ENCODE measurements around the gene ITGB2.

The ITGB2 gene

GRCh38 chr21:44865561-44866280 lies 55.0 kb downstream of the ITGB2 start:
- peak; percentile 48 to 71 for DNase-seq

DNA sequence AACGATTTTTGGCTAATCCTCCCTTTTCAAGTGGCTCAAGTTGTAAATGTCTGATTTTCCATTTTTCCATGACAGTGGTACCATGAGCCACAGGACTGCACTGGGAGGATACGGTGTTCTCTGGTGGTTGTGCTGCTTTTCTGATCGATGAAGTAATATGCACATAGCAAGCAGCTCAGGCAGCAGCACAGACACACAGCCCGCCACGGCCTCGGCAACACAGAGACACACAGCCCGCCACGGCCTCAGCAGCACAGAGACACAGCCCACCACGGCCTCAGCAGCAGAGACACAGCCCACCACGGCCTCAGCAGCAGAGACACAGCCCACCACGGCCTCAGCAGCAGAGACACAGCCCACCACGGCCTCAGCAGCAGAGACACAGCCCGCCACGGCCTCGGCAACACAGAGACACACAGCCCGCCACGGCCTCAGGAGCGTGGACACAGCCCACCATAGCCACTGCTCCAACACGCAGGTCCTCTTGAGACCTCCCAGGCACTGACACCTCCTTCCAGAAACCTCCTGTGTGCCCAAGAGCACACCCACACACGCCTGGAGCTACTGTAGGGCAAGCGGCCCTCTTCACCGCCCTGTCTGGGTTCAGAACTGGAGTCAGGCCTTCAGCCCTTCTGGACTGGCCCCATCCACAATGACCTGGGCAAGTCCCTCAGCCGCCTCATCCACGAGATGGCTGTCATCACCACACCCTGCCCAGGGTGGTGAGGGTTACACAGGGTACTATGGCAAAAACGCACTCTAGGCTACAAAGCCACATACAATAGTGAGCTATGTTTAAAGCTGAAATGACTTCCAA lies 57.6 kb downstream of the ITGB2 start:
- DNase-seq, result no peak

DNA sequence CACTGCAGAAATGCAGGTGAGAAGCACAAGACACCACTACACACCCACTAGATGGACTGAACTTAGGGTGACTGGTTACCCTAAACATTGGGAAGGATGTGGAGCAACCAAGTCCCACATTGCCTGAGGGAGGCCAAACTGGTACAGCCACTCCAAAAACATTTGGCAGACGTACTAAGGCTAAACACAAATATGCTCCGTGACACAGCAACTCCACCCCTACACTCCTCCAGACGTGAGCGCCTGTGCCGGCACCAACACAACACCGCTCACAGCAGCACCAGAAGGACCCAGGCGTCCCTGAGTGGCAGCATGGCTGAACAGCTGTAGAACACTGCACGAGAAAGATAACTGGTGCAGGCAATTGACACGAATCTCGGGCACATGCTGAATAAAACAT lies 61.9 kb downstream of the ITGB2 start:
- no peak for DNase-seq

- DNase-seq, result no peak
Observed at GRCh38 chr21:44858291-44858690, 62.4 kb downstream of the ITGB2 start.

DNA sequence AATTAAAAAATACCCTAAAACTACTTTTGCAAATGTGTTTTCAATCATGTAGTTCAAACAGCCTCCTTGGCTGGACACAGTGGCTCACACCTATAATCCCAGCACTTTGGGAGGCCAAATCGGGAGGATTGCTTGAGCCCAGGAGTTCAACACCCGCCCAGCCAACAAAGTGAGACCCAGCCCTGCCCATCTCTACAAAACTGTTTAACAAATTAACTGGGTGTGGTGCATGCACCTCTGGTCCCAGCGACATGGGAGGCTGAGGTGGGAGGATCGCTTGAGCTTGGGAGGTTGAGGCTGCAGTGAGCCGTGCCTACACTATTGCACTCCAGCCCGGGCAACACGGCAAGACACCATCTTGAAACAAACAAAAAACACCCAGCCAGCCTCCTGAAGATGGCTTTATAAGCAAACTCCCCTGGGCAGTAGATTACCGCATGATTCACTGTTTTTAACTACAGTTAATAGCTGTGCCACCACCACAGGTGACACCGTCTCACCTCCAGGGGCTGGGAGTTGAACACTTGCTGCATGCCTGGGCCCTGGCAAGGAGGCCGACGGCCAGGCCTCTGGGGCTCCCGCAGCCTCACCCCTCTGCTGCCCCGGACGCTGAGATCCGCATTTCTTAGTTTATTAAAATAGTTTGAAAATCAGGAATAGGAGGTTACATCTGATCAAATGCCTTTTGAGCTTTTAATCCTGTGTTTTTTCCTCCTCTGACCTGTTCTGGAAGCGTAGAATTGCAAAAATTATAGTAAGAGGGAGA lies 63.4 kb downstream of the ITGB2 start:
- DNase-seq, result no peak

DNA sequence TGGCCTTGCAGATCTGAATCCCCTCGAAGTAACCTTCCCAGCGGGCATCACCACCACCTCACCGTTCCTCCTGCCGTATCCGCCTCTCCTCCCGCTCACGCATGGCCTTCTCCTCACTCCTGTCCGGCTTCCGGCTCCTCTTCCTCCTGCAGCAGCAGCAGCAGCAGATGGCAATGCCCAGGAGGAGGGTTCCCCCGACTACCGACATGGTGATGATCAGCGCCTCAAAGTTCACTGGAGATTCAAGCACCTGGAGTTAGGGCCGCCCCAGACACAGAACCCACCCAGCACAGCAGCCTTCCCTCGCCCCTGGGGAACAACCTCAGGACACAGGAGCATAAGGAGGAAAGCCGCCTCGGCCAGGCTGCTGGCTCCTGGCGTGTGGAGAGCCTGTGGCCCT lies 64.6 kb downstream of the ITGB2 start:
- DNase-seq, result no peak

DNA sequence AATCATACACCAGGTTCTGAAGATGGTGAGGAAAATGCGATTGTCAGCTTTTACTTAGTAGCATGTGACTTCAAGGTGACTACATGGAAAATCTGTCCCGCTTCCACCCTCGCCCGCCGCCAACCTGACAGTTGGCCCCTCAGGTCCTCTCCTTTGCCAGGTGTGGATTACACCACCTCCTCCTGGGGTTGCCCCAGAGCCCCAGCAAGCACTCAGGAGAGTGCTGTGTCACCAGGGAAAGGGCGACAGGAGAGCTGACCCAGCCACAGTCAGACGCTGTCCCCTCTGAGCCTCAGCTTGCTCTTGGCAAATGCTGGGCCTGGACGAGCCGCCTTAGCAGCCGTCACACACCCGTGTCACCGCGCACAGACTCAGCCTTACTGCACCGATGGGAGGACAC lies 65.1 kb downstream of the ITGB2 start:
- no peak for DNase-seq

DNA sequence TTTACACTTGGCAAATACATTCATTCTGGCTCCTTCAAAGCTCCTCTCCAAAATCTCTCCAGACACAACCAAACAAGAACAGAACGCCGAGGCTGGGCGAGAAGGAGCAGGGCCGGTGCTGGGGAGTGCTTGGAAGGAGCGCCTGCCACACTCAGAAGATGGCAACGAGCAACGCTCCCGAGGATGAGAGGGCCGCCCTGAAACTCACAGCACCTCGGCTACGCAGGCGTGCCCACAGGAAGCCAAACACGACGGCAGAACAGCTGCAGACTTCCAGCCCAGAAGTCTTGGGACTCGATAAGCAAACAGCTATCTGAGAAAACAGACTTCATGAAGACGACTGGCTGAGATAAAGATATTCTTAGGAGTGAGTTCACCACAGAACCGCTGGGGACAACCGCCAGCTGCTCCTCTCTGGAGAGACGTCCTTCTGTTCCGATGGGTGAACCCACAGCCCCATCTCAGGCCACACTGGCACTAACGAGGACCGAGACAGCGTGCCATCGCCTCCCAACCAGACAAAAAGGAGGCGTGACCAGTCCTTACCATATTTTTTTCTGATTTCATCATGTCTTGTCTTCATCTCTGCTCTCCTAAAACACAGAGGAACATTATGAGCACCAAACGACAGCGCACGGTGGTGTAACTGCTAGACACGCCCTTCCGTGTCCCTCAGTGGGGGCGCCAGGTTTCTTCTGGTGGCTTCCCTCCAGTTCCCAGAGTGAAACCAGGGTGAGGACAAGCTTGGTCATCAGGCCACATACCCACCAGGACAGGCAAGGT lies 65.8 kb downstream of the ITGB2 start:
- DNase-seq, result no peak

DNA sequence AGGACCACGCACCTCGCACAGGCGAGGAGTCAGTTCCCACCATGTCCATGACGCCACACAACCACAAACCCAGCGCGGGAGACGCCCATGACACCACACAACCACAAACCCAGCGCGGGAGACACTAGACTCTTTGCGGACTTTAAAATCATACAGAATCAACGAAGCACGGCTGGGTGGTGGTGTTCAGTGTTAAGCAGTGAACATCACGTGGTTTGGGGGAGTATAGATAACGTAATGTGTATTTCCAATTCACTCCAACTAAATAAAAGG lies 66.4 kb downstream of the ITGB2 start:
- no peak for DNase-seq

DNA sequence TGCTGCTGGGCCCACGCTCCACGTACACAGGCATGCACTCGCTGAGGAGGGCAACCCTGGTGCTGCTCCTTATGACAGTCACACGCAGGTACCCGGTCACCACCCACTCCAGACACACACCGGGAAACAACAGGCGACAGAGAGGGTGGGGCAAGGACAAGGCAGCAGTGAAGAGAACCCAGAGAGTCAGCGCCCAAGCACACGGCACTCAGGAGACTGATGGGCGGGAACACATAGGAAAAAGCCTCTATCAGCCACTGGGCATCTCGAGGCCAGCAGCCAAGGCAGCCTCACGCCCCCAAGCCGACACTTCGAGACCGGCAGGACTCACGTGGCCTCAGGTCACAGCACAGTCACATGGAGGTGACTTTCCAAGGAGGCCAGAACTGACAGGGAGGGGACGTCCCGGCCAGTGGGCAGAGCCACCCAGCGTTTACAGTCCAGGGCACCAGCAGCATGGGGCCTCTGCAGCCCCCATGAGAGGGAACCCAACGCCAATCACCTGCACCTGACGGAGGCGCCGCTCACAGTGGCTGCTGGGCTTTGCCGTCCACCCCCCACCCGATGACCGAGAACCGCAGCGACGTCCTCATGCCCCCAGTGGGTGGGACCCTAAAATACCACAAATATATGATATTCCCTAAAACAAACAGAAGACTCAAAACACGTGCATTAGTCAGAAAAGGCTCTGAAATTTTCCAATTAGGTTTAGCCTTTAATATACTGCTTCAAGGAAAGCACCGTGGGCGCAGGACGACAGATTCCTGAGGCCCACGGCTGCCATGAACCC lies 66.9 kb downstream of the ITGB2 start:
- no peak for DNase-seq

- DNase-seq, result no peak
Observed at GRCh38 chr21:44850905-44851657, 69.6 kb downstream of the ITGB2 start.

DNA sequence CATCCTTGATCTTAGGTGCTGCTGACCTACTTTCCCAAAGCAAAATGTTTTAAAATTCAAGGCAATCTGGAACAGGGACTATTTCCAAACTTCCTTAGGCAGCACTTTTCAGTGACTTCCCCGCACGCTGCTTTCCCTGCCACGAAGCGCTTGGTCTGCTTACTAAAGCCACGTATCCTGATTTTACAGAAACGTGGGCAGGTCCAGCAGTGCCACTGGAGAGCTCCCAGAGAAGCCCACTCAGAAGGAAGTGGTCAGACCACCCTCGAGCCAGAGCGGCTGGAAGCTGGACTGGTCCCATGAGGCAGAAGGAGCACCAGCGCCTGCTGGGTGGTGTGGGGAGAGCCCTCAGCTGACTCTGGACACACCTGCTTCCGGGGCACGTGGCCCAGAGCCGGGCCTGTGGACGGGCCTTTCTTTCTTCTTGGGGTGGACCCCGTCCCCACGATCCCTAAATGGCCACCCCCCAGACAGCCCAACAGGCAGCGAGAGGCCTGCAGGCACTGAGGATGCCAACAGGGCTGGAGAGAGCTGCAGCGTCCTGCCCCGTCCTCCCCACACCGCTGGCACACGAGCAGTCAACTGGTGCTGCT lies 70.4 kb downstream of the ITGB2 start:
- DNase-seq, result no peak

GRCh38 chr21:44849616-44850130 lies 71.0 kb downstream of the ITGB2 start:
- no peak for DNase-seq

GRCh38 chr21:44848821-44849521 lies 71.7 kb downstream of the ITGB2 start:
- DNase-seq, result no peak

GRCh38 chr21:44847261-44848056 lies 73.2 kb downstream of the ITGB2 start:
- DNase-seq, result no peak

GRCh38 chr21:44846485-44847260 lies 74.0 kb downstream of the ITGB2 start:
- DNase-seq, result peak; percentile 36 to 53

DNA sequence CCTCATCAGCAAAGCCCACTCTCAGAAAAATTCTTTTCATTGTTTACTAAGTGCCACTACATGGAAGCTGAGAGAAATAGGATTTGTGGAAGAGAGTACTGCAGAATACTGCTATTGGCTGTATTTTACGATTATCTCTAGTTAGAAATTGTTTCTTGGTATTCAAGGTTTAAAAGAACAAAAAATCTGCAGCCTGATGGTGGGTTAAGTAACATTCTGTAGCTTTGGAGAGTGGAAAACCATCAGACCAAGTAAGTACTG lies 74.5 kb downstream of the ITGB2 start:
- DNase-seq, result no peak

- peak; percentile 61 to 64 for DNase-seq
Observed at GRCh38 chr21:44845418-44846223, 75.1 kb downstream of the ITGB2 start.
